Adipocyte (in vitro differentiated cells): ENCODE data around the gene ASTN1.

Source experiments
- DNase-seq: peaks from one replicate; pipeline ENCODE4 v3.0.0-alpha.2; 2015; ENCODE audit warnings: low read depth
- H3K27me3 ChIP-seq: replicated peaks from 2 replicates; pipeline ENCODE4 v1.7.0; 2013; ENCODE audit warnings: mild to moderate bottlenecking, low read length, moderate library complexity; ENCODE audit not compliant: control insufficient read depth, insufficient read depth
- H3K36me3 ChIP-seq: 2 replicates; pipeline ENCODE4 v1.7.0; 2013; ENCODE audit warnings: low read length, mild to moderate bottlenecking, moderate library complexity; ENCODE audit not compliant: control insufficient read depth, insufficient read depth, severe bottlenecking
- H3K4me1 ChIP-seq: 2 replicates; pipeline ENCODE4 v1.7.0; 2013; ENCODE audit warnings: mild to moderate bottlenecking, low read length, moderate library complexity; ENCODE audit not compliant: control insufficient read depth, insufficient read depth
- H3K4me3 ChIP-seq: 2 replicates; pipeline ENCODE4 v1.7.0; 2013; ENCODE audit warnings: mild to moderate bottlenecking, low read length, moderate library complexity
- H3K9ac ChIP-seq: 2 replicates; pipeline ENCODE4 v1.7.0; 2013; ENCODE audit warnings: mild to moderate bottlenecking, low read length, moderate library complexity
- H3K9me3 ChIP-seq: 2 replicates; pipeline ENCODE4 v1.7.0; 2013; ENCODE audit warnings: mild to moderate bottlenecking, low read length, moderate library complexity; ENCODE audit not compliant: control insufficient read depth

Gene ASTN1

DNA sequence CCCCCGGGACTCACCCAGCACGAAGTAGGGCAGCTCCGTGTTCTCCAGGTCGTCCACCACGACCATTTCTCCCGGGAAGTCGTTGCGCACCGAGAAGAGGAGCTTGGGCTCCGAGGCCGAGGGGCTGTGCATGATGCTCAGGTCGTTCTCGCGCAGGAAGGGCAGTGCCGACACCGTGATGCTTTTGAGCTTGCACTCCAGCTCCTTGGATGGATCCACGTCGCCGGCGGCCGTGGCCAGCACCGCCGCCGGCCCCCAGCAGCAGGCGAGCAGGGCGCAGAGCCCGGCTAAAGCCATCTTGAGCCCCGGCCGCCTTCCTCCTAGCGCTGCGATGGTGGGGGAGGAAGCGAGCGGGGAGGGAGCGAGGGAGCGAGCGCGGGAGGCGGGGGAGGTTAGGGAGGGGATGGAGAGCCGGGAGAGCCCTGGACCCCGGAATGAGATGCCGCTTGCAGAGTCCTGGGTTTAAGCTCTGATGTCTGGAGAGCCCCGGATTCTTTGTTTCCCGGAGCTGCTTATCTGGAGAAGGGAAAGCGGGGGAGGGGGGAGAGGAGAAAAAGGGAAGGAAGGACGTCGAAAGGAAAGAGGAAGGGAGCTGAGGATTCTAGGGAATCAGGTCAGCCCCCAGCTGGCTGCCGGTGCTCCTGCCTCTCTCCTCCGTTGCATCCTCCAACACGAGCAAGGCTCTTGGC is at the start of gene ASTN1:
Gene ASTN1, minus strand, starts transcription at position 333 of the 689 bp plus-strand sequence. Its CDS starts 36 bp downstream, at position 297.
- no peak within 1 kb of the TSS for H3K9ac ChIP-seq
- H3K9me3 ChIP-seq: no peaks in the 10 kb centered on the region
- no peaks in the 10 kb centered on the region for H3K36me3 ChIP-seq
- DNase-seq: peak; percentile 16
- H3K27me3 ChIP-seq: peaks cover 80% of the 10 kb centered on the region
- H3K4me3 ChIP-seq: peak within 1 kb of the TSS; percentile 49
- H3K4me1 ChIP-seq: no peaks in the 10 kb centered on the region

- no peak overlapping the region for H3K9ac ChIP-seq
- DNase-seq: no peak
- H3K4me3 ChIP-seq: no peak overlapping the region
- peaks cover 30% of the 10 kb centered on the region for H3K4me1 ChIP-seq
- peaks cover 5% of the 10 kb centered on the region for H3K9me3 ChIP-seq
- no peaks in the 10 kb centered on the region for H3K36me3 ChIP-seq
- no peaks in the 10 kb centered on the region for H3K27me3 ChIP-seq
Measured at GRCh38 chr1:177211231-177211630, 46.7 kb upstream of the ASTN1 start.

DNA sequence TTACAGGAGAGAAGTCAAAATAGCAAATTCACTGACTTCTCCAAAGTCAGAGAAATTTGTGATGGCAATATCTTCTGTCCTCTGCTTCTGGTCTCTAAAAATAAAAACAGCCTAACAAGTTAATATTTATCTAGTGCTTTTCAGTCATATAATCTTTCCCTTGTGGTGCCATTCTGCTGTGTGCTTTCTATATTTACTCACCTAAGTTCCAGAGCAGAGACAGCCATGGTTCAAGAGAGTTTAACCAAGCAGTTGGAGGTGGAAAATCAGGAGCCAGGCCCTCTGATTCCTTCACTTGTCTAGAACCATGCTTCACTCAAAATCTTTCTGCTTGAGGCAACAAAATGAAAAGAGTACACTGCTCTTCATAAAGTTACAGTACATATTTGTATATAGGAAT is 45.6 kb upstream of the ASTN1 start:
- peaks cover 37% of the 10 kb centered on the region for H3K4me1 ChIP-seq
- H3K9me3 ChIP-seq: no peaks in the 10 kb centered on the region
- no peak overlapping the region for H3K9ac ChIP-seq
- H3K36me3 ChIP-seq: no peaks in the 10 kb centered on the region
- peak; percentile 1 for DNase-seq
- H3K4me3 ChIP-seq: no peak overlapping the region
- no peaks in the 10 kb centered on the region for H3K27me3 ChIP-seq

DNA sequence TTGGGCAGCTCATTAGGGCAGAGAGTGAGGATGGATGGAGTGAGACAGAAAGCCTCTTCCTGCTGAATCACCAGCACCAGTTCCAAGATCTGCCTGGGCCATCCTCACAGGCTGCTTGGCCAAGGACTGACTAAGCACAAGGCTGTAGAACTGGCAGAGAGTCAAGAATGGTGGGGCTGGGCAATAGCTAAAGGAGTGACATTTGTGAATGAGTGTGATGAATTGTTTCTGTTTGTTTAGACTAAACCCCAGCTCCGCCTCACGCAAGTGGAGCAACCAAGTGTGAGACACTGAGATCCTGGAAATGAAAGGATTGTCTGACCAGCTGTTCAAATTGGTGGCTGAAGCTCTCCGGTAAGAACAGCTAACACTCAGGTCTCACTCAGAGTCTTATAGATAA is 44.8 kb upstream of the ASTN1 start:
- no peaks in the 10 kb centered on the region for H3K27me3 ChIP-seq
- H3K9ac ChIP-seq: no peak overlapping the region
- peak; percentile 98 for DNase-seq
- H3K4me3 ChIP-seq: no peak overlapping the region
- no peaks in the 10 kb centered on the region for H3K36me3 ChIP-seq
- no peaks in the 10 kb centered on the region for H3K9me3 ChIP-seq
- peaks cover 38% of the 10 kb centered on the region for H3K4me1 ChIP-seq

GRCh38 chr1:177208920-177209319 is 44.4 kb upstream of the ASTN1 start:
- Histone ChIP-seq H3K9me3 (no peaks in the 10 kb centered on the region), H3K4me1 (peaks cover 38% of the 10 kb centered on the region), H3K36me3 (no peaks in the 10 kb centered on the region), H3K27me3 (no peaks in the 10 kb centered on the region), H3K4me3 (no peak overlapping the region), H3K9ac (no peak overlapping the region)
- DNase-seq: no peak

DNA sequence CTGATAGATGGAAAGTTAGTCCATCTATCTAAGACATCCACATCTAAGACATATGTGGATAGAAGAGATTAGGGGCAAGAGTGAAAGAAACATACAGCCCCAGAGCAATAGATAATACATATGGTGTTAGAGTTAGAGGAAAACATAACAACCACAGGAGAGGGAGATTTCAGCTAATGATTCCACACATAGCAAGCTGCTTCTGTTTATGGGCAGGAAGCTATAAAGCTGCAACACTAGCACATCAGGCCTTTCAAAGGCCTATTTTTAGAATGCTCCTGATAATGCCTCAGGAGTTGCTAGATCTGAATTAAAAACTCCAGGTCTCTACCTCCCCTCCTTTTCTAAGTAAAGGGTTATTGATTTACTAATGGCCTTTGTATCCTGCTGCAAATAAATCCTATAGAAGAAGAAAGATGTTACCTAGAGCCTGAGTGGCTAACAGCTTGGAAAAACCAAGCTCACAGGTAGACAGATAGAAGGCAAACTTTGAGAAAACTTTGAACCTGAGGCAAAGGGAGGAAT is 42.4 kb upstream of the ASTN1 start:
- H3K9ac ChIP-seq: no peak overlapping the region
- H3K36me3 ChIP-seq: no peaks in the 10 kb centered on the region
- no peaks in the 10 kb centered on the region for H3K9me3 ChIP-seq
- no peak for DNase-seq
- no peaks in the 10 kb centered on the region for H3K27me3 ChIP-seq
- H3K4me3 ChIP-seq: no peak overlapping the region
- H3K4me1 ChIP-seq: peaks cover 37% of the 10 kb centered on the region

DNA sequence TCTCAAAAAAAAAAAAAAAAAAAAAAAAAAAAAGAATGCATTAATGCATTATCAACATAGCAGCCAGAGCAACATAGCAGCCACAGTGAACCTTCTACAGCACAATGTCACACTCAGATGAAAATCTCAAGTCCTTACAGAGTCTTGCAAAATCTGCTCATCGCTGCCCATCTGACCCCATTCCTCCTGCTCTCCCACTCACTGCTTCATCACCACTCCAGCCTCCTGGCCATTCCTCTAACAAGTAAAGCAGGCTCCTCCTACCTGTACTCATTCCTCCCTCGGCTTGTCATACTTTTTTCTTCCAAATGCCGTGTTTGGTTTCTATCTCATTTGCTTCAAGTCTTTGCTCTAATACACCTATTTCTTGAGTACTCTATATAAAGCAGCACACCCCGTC is 35.8 kb upstream of the ASTN1 start:
- no peaks in the 10 kb centered on the region for H3K9me3 ChIP-seq
- no peaks in the 10 kb centered on the region for H3K27me3 ChIP-seq
- H3K4me1 ChIP-seq: peaks cover 4% of the 10 kb centered on the region

DNA sequence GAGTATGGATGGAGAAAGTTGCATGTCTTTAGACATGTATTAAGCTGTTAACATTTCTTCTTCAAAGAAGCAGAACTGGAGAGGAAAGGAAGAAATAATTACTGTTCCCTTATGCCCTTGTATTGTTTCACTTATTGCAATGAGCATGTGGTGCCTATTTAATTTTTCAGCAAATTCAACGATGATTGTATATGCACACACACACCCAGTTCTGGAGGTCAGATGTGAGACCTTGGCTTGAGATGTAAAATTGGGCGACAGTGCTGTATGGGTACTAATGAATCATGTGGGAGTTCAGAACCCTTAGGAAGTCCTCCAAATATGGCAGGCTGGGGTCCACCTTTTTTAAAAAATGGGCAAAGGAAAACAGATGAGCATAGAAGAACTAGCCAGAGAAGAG is 33.7 kb upstream of the ASTN1 start:
- peaks cover 5% of the 10 kb centered on the region for H3K4me1 ChIP-seq
- no peak overlapping the region for H3K4me3 ChIP-seq
- H3K9ac ChIP-seq: no peak overlapping the region
- H3K27me3 ChIP-seq: no peaks in the 10 kb centered on the region
- DNase-seq: no peak
- H3K36me3 ChIP-seq: no peaks in the 10 kb centered on the region
- H3K9me3 ChIP-seq: no peaks in the 10 kb centered on the region

More for the DNA sequence above, 35.8 kb upstream of the ASTN1 start:
- Histone ChIP-seq H3K36me3 (no peaks in the 10 kb centered on the region), H3K9ac (no peak overlapping the region), H3K4me3 (no peak overlapping the region)
- DNase-seq: no peak

DNA sequence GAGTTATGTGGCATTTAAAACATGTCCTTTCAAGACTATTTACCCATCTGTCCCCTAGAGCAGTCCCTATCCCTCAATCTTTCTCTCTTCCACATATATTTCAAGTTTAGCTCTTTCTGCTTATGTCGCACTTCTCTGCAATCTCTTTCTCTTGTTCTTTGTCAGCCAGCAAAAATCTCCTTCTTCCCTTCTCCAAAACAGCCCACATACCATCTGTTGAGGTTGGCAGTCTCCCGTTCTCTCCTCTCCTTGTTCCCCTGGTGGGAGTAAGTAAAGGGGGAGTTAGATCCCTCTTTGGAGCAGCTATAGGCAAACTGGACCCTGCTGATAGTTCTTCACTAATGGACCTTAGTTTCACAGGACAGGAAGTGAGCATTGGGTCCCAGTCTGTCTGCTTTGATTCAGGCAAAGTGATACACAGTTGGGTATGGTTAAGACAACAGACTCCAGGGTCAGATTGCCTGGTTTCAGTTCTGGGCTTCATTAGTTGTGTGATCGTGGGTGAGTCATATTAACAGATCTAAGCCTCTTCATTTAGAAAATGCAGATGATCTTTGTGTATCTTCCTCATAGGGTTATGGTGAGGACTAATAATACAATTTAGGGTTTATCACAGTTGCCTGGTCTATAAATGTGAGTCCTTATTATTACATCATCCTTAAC is 25.9 kb upstream of the ASTN1 start:
- DNase-seq: no peak
- no peaks in the 10 kb centered on the region for H3K36me3 ChIP-seq
- no peak overlapping the region for H3K4me3 ChIP-seq
- H3K27me3 ChIP-seq: peaks cover 3% of the 10 kb centered on the region
- no peak overlapping the region for H3K9ac ChIP-seq
- no peaks in the 10 kb centered on the region for H3K9me3 ChIP-seq
- H3K4me1 ChIP-seq: peaks cover 16% of the 10 kb centered on the region

- H3K4me3 ChIP-seq: no peak overlapping the region
- DNase-seq: no peak
- peaks cover 5% of the 10 kb centered on the region for H3K4me1 ChIP-seq
- no peaks in the 10 kb centered on the region for H3K36me3 ChIP-seq
- H3K9ac ChIP-seq: no peak overlapping the region
- no peaks in the 10 kb centered on the region for H3K9me3 ChIP-seq
- H3K27me3 ChIP-seq: no peaks in the 10 kb centered on the region
Measured at GRCh38 chr1:177186639-177187038, 22.1 kb upstream of the ASTN1 start.

DNA sequence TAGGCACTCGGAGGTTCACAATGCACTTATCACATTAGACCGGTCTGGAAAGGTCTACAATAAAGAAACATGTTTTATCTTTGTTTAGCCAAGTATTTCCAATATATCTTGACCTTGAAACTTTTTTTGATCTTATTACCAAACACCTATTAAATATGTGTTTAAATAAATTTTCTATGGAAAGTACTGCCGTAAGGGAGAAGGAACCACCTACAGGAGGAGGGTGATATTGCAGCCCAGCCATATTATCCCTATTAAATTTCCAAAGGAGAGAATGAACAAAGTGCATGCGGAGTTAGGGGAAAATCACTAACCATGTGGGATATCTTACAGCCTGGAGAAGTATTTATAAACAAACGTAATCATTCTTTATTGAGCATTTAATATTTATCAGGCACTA is 20.7 kb upstream of the ASTN1 start:
- Histone ChIP-seq H3K9me3 (no peaks in the 10 kb centered on the region), H3K4me1 (peaks cover 9% of the 10 kb centered on the region), H3K9ac (no peak overlapping the region), H3K36me3 (no peaks in the 10 kb centered on the region), H3K4me3 (no peak overlapping the region), H3K27me3 (peaks cover 10% of the 10 kb centered on the region)
- peak; percentile 30 for DNase-seq
